ENCODE measurements around the gene RPL36. TPM values are rescaled to one million over a fixed set of nuclear protein-coding genes. Genes with fewer than 3 reads are reported as not detected.

Gene RPL36
- total and polyA plus RNA-seq, 9 of the 15 experiments (the other 6 are each of a cell fraction or from before 2014, with no cell fraction given), result 350 to 3,412 (median 1,507) TPM

- TF ChIP-seq GTF3C2 (IDR thresholded peaks at IDR 0.05; ENCODE audit: borderline replicate concordance, extremely low read depth, insufficient read length), result no peak
- TF ChIP-seq FOXJ2 (tag; IDR thresholded peaks at IDR 0.05), result no peak
- TF ChIP-seq RBM22 (IDR thresholded peaks at IDR 0.05; ENCODE audit: low read depth, low read length, poor library complexity, severe bottlenecking), result peak; percentile 76
- TF ChIP-seq ZNF311 (CRISPR knock-in tag; IDR thresholded peaks at IDR 0.05), result no peak
- TF ChIP-seq LEF1 (IDR thresholded peaks at IDR 0.05), result no peak
- no peak for TF ChIP-seq CTBP1 (IDR thresholded peaks at IDR 0.05; ENCODE audit: borderline replicate concordance)
- peak; percentile 66 for TF ChIP-seq POLR2G (IDR thresholded peaks at IDR 0.05; ENCODE audit: low read depth, low read length)
- TF ChIP-seq ELF4 (CRISPR knock-in tag; IDR thresholded peaks at IDR 0.05), result no peak
- TF ChIP-seq, protein P1, sequence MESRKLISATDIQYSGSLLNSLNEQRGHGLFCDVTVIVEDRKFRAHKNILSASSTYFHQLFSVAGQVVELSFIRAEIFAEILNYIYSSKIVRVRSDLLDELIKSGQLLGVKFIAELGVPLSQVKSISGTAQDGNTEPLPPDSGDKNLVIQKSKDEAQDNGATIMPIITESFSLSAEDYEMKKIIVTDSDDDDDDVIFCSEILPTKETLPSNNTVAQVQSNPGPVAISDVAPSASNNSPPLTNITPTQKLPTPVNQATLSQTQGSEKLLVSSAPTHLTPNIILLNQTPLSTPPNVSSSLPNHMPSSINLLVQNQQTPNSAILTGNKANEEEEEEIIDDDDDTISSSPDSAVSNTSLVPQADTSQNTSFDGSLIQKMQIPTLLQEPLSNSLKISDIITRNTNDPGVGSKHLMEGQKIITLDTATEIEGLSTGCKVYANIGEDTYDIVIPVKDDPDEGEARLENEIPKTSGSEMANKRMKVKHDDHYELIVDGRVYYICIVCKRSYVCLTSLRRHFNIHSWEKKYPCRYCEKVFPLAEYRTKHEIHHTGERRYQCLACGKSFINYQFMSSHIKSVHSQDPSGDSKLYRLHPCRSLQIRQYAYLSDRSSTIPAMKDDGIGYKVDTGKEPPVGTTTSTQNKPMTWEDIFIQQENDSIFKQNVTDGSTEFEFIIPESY (CRISPR knock-in tag; IDR thresholded peaks at IDR 0.05), result peak; percentile 99
- no peak for TF ChIP-seq ZNF75A (CRISPR knock-in tag; IDR thresholded peaks at IDR 0.05)
- TF ChIP-seq PHF21A (IDR thresholded peaks at IDR 0.05; ENCODE audit: borderline replicate concordance, low read depth), result no peak
- TF ChIP-seq ZNF766 (CRISPR knock-in tag; conservative IDR thresholded peaks at IDR 0.05), result no peak
- no peak for TF ChIP-seq SOX6 (IDR thresholded peaks at IDR 0.05)
- no peak for TF ChIP-seq TCF7L2 (IDR thresholded peaks at IDR 0.05; ENCODE audit: low read depth, low read length)
These were observed 28.6 kb upstream of the RPL36 start (continued) for GRCh38 chr19:5661483-5661882.

Data from K562 (cell line).